Mammary epithelial cell (primary cell): ENCODE measurements around the gene CDK12.

ENCODE experiments used
- EZH2 ChIP-seq: IDR thresholded peaks from 2 replicates; pipeline ENCODE4 v1.6.1; 2012; ENCODE audit warnings: low read length, inconsistent platforms, borderline replicate concordance
- TF ChIP-seq, protein P1 (sequence below), 2 donors: IDR thresholded peaks in 1 of 2; conservative IDR thresholded peaks in 1 of 2; 2 replicates each; pipeline ENCODE4 v1.5.1; 2011 to 2012; ENCODE audit warnings: inconsistent platforms in 2 of 2, low read length in 2 of 2, mild to moderate bottlenecking in 2 of 2, control low read depth in 1 of 2, low read depth in 1 of 2; ENCODE audit not compliant: insufficient read depth in 1 of 2; ENCODE audit errors: extremely low read depth in 1 of 2

DNA sequence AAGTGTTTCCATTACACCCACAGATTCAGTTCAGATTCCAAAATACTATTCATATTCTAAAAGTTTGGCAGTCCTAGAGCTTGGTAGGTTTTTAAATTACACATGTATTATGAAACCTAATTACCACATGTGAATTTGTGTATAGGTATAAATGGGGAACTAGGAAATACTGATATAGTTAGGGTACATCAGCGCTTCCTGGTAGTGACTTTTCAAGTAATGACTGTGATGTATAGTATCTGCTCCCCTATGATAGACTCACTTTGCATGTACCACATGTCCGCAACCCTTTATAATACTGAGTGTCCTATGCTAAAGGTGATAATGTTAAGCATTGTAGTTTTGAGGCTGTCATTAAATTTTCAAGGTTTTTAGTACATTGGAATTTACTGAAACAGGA lies 22.9 kb downstream of the CDK12 start:
- TF ChIP-seq, protein P1, sequence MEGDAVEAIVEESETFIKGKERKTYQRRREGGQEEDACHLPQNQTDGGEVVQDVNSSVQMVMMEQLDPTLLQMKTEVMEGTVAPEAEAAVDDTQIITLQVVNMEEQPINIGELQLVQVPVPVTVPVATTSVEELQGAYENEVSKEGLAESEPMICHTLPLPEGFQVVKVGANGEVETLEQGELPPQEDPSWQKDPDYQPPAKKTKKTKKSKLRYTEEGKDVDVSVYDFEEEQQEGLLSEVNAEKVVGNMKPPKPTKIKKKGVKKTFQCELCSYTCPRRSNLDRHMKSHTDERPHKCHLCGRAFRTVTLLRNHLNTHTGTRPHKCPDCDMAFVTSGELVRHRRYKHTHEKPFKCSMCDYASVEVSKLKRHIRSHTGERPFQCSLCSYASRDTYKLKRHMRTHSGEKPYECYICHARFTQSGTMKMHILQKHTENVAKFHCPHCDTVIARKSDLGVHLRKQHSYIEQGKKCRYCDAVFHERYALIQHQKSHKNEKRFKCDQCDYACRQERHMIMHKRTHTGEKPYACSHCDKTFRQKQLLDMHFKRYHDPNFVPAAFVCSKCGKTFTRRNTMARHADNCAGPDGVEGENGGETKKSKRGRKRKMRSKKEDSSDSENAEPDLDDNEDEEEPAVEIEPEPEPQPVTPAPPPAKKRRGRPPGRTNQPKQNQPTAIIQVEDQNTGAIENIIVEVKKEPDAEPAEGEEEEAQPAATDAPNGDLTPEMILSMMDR (conservative IDR thresholded peaks at IDR 0.05 in 1 of 2, IDR thresholded peaks at IDR 0.05 in 1 of 2; ENCODE audit: extremely low read depth in 1 of 2, insufficient read depth in 1 of 2, low read depth in 1 of 2, low read length in 2 of 2): no peak
- no peak for TF ChIP-seq EZH2
